Dermis microvascular lymphatic vessel endothelial cell (primary cell): ENCODE results near the gene CTU2. TPM values are rescaled to one million over a fixed set of nuclear protein-coding genes. Genes with fewer than 3 reads are reported as not detected.

Experiments used
- DNase-seq, 2 donors: peaks; one replicate each; pipeline versions ENCODE4 v3.0.0 to v3.0.0-alpha.2; 2010; ENCODE audit warnings: low read depth in 2 of 2
- total RNA-seq: library from RNA; depleted of rRNA; stranded (reverse); fragments of >200 nt; gene quantifications from 2 replicates; pipeline ENCODE4 v1.2.1, GENCODE V29; 2014

Gene CTU2
- total RNA-seq, 1 donor from 2014 or later = 10.8 TPM

DNA sequence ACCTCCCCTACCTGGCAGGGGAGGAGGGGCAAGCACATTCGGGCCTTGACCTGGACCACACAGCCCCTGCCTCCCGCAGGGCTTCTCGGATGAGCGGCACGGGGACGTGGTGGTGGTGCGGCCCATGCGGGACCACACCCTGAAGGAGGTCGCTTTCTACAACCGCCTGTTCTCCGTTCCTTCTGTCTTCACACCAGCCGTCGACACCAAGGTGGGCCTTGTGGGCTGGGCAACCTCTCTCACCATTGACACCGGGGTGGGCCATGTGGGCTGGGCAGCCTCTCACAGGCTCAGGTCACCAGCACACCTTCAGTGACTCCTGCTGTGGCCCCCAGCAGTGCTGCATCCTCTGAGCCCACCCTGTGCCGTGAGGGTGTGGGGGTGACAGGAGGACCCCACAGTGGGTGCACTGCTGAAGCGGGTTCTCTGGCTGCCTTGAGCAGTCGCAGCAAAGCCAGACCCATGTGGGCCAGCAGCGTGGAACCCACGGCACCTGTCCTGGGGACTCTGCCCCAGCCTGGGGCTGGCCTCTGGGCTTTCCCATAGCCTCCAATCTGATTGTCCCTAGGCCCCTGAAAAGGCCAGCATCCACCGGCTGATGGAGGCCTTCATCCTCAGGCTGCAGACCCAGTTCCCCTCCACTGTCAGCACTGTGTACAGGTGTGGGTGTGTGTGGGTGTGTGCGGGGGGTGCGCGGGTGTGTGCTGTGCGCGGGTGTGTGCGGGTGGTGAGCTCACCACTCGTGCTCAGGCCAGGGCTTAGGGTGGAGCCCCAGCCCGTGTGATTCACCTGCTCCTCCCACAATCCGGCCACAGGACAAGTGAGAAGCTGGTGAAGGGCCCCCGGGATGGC, 7.5 kb downstream of the CTU2 start:
- DNase-seq = no peak

DNA sequence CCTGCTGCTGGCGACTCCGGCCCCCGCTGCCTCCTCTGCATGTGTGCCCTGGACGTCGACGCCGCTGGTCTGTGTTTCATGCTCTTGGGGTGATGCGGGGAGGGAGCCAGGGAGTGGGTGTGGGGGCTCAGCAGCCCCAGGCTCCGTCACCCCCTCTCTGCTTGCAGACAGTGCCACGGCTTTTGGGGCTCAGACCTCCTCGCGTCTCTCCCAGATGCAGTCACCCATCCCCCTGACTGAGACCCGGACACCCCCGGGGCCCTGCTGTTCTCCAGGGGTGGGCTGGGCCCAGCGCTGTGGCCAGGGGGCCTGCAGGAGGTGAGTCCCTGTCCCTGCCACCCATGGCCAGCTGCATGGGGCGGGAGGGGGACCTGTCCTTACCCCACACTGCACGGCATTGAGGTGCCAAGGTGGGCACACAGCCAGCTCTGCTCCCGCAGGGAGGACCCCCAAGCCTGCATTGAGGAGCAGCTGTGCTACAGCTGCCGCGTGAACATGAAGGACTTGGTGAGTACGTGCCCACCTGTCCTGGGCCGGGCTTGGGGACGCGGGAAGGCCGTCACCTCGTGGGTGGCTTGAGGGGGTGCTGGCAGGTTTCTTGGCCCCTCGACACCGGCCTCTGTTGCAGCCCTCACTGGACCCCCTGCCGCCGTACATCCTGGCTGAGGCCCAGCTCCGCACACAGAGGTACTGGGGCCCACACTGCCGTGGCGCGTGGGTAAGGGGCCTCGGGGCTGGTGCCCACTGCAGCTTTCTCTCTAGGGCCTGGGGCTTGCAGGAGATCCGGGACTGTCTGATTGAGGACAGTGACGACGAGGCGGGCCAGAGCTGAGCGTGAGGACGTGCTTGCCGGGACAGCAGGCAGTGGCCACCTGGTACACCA, 8.4 kb downstream of the CTU2 start:
- no peak for DNase-seq

DNA sequence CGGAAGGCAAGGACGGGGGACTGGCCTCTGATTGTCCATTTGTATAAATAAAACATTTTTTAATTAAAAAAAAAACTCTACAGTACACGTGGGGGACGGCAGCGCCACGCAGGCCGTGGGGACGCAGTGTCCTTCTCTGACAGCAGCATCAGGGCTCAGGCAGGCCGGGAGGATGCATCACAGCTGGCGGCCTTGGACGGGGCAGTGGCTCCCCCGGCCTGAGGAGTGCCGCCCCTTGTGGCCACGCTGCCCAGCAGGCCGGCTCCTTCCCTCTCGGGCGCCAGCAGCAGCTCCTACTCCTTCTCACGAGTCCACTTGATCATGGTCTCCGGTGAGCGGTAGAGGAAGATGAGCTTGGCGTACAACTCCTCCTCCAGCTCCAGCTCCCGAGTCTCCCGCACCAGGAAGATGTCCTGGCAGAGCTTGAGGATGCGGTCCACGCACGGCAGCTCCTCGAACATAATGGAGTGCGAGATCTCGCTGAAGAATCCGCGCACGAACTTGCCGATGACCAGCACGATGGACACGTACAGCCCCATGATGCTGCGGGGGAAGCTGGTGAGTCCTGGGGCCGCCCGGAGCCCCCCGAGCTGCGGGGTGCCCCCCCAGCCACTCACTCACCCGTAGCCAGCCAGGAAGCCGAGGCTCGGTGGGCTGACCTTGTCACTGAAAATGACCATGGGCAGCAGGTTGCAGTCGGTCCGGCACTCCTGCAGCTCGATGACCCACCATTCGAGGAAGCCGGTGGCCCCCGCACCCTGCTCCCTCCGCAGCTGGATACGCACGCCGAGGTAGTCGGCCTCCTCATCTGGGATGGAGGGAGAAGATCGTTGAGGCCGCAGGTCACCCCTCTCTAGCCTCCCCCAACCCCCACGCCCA, 9.2 kb downstream of the CTU2 start:
- DNase-seq = no peak

DNA sequence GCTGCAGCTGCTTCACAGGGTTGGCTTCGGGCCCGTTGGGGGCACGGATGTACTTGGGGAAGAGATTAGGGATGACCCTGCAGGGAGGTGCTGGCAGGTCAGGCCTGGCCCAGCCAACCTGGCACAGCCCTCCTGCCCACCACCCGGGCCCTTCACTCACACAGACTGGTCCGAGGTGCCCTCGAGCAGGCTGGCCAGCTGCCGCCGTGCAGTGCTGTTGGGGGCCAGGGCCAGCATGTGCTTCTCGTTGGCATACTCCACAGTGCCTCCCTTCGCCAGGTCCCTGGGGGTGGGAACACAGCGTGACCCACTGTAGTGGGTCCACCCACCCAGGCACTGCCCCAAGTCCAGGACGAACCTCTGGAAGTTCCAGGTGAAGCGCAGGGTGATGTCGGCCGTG, 9.9 kb downstream of the CTU2 start:
- DNase-seq = no peak

DNA sequence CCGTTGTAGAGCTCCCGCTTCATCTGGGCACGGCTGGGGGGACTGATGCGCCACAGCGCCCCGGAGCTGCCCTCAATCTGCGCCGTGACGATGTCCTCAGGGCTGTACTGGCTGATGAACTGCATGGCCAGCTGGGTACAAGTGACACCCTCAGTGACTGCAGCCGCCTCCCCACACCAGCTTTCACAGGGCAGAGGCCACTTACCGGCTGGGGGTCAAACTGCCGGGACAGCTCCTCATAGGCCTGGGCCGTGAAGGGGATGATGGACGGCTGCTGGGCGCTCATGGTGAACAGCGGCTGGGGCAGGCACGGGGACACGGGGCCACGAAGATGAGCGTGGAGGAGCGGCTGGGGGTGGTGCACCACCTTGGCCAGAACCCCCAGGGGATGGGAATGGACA, 10.3 kb downstream of the CTU2 start:
- no peak for DNase-seq

DNA sequence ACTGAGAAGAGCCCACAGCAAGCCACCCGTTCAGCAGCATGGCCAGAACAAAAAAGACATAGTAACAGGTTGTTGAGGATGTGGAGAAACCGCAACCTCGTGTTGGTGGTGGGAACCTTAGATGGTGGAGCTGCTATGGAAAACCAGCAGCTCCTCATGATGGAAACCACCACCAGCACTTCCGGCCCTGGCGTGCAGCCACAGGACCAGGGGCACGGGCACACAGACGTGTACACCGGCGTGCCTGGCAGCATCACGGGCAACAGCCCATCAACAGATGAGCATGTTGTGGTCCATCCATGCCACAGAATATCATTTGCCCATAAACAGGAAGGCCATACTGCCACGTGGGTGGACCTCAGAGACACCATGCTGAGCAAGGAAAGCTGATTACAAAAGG, 11.9 kb downstream of the CTU2 start:
- no peak for DNase-seq

DNA sequence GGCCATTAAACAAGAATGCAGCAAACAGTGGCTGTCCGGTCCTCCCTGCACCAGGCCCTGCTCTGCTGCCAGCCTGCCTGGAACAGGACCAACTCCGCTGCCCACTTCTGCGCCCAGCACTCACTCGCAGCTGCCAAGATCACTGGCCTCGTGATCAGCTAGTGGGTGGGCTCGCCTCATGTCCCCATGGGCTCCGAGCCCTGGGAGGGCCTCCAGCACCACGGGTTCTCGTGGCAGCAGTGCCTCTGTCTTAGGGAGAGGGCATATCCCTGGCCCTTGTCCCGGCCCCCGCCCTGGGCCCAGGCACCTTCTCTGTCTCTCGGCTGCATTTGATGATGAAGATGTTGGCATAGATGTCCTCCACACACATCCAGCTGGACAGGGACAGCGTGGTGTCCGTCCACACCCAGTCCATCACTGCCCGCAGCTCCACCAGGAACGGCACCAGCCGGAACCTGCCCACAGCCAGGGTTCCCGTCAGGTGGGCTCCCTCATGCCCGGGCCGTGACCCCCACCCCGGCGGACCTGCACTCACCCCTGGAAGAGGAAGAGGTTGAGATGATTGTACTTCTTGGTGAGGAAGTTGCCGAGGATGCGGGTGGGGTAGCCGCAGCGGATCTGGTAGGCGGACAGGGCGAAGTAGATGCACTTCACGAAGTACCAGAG, 13.1 kb downstream of the CTU2 start:
- no peak for DNase-seq

DNA sequence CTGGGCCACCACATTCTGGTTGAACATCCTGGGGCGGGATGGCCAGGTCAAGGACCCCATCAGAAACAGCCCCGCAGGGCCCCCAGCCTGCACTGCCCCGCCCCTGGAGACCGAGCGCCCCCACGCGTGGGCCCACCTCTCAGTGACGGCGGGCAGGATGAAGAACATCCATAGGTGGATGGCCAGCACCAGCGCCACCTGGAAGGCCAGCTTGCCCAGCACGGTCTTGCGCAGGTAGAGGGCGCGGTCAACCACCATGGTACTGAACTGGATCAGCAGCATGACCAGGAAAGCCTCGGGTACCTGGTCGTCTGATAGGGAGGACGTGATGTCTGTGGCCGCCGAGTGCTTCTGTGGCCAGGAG, 13.6 kb downstream of the CTU2 start:
- no peak for DNase-seq

DNA sequence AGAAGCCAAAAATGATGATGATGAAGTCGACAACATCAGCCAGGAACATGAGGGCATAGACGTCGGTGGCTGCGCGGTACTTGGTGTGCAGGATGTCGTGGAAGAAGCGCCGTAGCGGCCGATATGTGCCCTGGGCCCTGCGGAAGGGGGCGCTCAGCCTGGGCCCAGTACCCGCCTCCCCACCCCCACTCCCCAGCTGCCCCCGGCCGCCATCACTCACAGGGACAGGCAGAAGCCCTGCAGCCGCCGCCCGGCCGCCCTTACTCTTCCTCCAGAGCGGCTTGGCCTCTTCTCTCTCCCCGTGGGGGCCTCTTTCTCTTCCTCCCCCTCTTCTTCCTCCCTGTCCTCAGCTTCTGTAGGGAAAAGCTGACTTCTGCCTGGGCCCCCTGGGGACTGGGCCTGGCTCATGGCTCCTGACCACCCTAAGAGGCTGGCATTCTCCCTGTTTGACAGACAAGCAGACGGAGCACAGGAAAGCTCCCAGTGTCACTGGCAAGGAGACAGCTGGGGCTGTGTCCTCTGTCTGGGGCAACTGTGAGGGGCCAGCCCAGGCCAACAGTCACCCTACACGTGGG, 14.2 kb downstream of the CTU2 start:
- DNase-seq = no peak

DNA sequence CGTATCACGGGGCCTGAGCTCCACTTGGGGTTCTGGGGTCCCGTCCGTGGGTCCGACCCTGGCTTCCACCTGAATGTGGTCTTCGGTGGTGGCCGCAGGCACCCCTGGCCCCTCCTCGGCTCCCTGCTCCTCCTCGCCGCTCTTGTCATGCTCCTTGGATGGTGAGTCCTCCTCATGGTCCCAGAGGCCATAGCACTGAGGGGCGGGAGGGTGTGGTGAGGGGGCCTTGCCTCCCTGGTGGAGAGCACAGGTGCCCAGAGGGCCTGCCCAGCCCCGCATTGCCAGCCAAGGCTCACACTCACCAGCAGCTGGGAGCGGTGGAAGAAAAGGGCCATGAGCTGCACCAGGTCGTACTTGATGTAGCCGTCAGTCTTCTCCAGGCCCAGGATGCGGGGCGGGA, 14.9 kb downstream of the CTU2 start:
- DNase-seq = no peak

DNA sequence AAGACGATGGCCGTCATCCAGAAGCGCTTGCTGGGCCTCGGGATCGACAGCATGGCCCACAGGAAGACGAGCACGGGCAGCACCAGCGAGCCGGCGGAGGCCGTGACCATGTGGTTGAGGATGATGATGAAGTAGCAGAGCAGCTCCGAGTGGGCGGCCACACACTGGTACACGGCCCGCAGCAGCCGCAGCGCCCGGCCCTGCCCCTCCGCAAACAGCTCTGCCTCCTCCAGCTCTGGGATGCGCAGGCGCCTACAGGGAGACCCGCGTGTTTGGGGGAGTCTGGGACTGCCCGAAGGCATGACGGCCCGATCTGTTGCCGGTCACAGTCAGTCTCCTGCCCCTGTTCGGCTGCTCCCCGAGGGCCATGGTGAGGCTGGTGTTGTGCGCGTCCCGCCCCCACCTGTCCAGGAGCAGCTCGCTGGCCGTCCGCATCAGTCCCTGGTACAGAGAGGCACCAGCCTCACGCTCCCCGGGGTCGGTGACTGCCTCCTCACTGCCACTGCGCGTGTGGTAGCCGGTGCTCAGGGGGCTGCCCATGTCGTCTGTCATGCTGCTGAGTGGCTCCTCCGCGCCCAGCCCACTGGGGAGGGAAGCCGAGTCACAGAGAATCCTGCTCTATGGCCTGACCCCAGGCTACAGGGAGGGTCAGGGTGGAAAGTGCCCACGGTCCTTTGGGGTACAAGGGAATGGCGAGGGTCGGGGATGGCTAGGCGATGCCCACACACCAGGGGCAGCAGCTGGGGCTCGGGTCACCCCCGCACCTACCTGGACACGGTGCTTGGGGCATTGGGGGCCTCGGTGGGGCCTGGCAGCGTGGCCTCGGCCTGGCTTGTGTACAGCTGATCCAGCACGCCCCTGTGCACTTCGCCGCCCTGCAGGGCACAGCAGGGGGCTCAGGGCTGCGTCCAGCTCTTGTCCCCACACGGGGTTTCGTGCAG, 15.8 kb downstream of the CTU2 start:
- DNase-seq = no peak

DNA sequence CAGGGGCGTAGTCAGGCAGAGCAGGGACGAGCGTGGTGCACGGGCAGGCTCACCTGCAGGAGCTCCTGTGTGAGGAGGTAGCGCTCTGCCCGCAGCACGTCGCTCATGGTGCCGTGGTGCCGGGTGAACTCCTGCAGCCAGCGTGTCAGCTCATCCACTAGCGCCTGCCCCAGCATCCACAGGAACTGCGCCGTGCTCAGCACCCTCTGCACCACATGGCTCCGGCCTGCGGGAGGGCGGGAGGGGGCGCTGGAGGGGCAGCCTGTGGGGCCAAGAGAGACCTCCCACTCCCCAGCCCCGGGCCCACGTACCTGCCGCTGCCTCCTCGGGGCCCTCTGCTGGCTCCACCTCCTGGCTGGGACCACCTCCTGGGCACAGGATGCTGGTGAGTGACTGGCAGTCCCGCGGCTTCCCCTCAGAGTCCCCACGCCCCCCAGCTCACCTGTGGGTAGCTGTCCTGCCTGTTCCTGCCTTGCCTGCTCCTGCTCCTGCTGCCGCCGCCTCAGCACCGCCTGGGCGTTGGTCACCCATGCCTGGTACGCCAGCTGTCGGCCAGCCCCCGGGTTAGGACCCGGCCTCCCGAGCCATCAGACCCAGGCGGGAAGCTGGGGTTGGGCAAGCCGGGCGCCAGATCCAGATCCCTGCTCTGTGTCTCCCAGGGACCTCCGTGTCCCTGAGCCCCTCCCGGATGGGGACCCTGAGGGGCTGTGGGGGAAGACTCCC, 16.6 kb downstream of the CTU2 start:
- no peak for DNase-seq

DNA sequence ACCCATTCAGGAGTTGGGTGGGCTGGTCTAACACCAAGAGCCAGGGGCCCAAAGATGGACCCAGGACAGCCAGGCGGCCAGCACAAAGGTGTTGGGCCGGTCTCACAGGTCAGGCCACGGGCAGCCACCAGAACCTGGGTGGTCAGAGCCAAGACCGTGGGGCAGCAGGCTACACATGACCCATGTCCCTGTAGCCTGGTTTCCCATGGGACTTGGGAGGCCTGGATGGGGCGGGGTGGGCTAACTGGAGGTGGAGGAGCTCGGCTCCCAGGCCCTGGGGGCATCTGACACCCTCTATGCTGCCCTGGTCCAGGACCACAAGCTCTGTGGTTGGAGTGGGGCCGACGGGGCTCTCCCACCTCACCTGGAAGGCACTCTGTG, 17.2 kb downstream of the CTU2 start:
- DNase-seq = no peak

DNA sequence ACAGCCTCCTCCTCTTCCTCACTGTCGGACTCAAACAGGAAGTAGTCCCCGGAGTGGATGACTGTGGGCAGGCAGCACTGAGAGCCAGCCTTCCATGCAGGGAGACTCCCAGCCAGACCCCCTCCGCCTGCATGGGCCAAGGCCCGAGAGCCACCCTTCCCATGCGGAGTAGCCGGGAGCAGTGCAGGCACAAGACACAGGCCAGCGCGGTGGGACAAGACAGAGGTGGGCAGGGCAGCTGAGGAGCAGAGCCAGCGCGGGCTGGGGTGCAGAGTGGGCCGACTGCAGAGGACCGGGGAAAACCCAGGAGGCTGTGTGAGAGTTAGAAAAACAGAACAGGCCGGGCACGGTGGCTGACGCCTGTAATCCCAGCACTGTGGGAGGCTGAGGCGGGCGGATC, 17.6 kb downstream of the CTU2 start:
- DNase-seq = no peak

DNA sequence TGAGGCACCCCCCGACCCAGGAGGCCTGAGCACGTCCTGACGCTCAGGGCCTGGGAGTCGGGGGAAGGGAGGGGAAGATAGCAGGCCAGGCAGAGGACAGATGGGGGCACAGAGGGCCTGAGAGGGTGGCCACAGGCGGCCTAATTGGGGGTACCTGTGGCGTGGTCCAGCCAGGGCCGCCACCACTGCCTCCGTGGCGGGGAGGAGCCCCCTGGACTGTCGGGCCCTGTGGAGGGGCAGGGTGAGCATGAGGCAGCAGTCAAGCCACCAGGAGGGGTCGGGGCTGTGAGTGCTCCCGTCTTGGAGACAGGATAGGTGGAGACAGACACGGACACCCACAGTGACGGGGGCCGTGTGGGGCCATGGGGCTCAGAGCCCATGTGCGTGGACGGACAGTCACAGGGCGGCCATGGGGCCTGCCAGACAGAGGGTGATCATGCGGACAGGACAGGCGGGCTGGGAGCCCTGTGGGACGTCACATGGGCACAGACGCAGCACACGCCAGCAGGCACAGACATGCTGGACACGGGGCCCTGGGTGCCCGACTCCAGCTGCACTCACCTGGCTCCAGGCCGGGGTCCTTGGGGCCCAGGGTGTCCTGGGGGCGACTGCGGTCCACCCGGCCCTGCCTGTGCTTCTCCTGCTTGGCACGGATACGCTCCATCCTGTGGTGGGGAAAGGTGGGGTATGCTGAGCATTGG, 18.7 kb downstream of the CTU2 start:
- no peak for DNase-seq

DNA sequence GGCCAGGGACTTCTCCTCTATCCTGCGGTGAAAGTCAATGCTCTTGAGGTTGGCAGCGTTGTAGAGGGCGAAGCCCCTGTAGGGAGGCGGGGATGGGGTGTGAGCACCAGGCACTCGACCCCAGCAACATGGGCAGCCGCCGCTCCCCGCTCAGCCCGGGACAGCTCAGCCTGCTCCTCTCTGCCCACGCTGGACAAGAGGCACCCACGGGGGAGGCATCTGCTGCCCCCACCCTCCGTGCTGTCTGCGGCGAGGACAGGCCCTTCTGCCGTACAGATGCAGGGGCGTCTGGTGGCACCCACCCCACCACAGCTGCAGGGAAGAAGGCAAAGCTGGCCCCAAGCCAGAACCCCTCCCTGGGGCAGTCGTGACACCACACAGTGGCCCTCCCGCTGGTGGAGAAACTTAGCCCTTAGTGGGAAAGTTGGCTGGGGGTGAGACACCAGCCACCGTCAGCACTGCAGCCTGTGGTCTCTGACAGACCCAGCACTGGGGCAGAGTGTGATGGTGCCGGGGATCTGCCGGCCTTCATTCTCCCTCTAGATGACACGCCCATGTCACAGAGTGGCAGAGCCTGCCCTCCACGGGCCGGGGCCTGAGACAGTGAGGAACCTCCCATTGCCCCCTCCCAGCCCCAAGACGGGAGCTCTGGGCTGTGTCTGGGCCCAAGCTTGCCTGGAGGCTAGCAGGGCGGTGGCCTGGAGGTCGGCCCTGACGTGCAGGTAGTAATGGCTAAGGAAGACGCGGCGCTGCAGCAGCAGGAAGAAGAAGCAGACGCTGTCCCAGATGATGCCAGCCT, 19.5 kb downstream of the CTU2 start:
- DNase-seq = no peak

DNA sequence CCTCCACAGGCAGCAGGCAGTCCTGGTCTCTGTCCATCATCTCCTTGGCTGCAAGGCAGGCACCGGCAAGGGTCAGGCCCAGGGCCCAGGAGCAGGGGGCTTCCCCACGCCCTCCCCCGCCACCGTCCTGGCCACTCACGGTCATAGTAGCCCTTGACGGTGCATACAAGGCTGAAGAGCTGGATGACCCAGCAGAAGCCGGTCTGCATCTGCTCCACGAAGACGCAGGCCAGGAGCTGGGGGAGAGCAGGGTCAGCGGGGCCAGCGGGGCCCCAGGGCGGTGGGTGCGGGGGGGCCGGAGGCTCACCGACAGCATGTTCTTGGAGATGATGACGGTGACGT, 20.1 kb downstream of the CTU2 start:
- no peak for DNase-seq

DNA sequence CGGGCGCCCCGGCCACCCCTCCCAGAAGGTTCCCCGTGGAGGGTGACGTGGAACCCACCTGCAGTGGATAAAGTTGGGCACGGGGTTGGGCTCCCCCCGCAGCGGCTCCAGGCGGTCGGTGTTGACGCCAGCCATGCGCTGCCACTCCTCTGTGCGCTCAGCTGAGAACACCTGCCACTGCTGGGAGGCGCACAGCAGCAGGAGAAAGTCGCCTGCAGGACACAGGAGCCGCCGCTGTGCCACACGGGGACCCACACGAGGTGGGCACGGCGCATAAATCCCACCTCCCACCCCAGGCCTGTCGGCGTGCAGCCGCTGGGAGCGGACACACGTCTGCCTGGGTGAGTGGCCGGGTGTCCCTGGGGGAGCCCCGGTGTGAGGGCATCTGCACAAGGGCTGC, 20.7 kb downstream of the CTU2 start:
- no peak for DNase-seq
